Colonic mucosa (tissue), 4 donors: ENCODE results near the gene P2RY12. TPM values are rescaled to one million over a fixed set of nuclear protein-coding genes. Genes with fewer than 3 reads are reported as not detected.

Experiments used
- DNase-seq: peaks from one replicate; pipeline ENCODE4 v3.0.0-alpha.2; 2020
- H3K27ac ChIP-seq: fragments of 200-600 bp; one replicate; pipeline ENCODE4 v1.8.0; 2021
- H3K27me3 ChIP-seq: fragments of 200-600 bp; one replicate; pipeline ENCODE4 v1.8.0; 2021
- H3K36me3 ChIP-seq: fragments of 200-600 bp; one replicate; pipeline ENCODE4 v1.8.0; 2021
- H3K4me1 ChIP-seq: fragments of 200-600 bp; one replicate; pipeline ENCODE4 v1.8.0; 2021; ENCODE audit warnings: mild to moderate bottlenecking
- H3K4me3 ChIP-seq: fragments of 200-600 bp; one replicate; pipeline ENCODE4 v1.8.0; 2021
- H3K9ac ChIP-seq, 2 donors: one replicate each; pipeline ENCODE4 v1.7.0; 2013; ENCODE audit warnings: control low read depth in 2 of 2, low read depth in 2 of 2, low read length in 2 of 2
- H3K9me3 ChIP-seq: fragments of 200-600 bp; one replicate; pipeline ENCODE4 v1.8.0; 2021
- CTCF ChIP-seq: fragments of 200-600 bp; IDR thresholded peaks from one replicate; pipeline ENCODE4 v1.8.0; 2022; ENCODE audit warnings: antibody characterized with exemption, mild to moderate bottlenecking
- intact Hi-C: fragments of 100-400 bp; cut with DNase I; formaldehyde crosslinking; loops from one replicate; pipeline ENCODE4 v1.14.1; 2022
- total RNA-seq, 2 donors: library from RNA; stranded (reverse); fragmentation: NEBNext Ultra II Directional in 1 of 2; extraction: Animal tissue kit (Norgen Biotek cat#: 25700) in 1 of 2; gene quantifications; one replicate each; pipeline ENCODE4 v1.2.1, GENCODE V29; 2021
- donor health status: healthy.
- donor health status: DM: no; HTN: no; CAD: no.
- donor health status: DM: no; HTN: no; CAD: no.

P2RY12 gene
- total RNA-seq, 2 donors from 2014 or later = 0.17 to 0.72 TPM

- H3K27ac ChIP-seq = no peak within 1 kb of the TSS
- H3K27me3 ChIP-seq = no peaks in the 10 kb centered on the region
- no peaks in the 10 kb centered on the region for H3K9me3 ChIP-seq
- H3K4me1 ChIP-seq = no peaks in the 10 kb centered on the region
- no peak for DNase-seq
- intact Hi-C loops = no loop called here
- H3K4me3 ChIP-seq = no peak within 1 kb of the TSS
- TF ChIP-seq CTCF = no peak
- no peak within 1 kb of the TSS for H3K9ac ChIP-seq
- no peaks in the 10 kb centered on the region for H3K36me3 ChIP-seq
Measured at GRCh38 chr3:151316267-151316991, 68.1 kb downstream of the P2RY12 start, which contains the start of gene GPR87. Gene GPR87 (minus strand): TSS chr3:151316820. CDS start chr3:151300100, 16,720 bp downstream.

GRCh38 chr3:151315846-151316245 is 68.7 kb downstream of the P2RY12 start:
- intact Hi-C loops = no loop called here
- DNase-seq = no peak
- no peak for TF ChIP-seq CTCF
- H3K4me1 ChIP-seq = no peaks in the 10 kb centered on the region
- no peaks in the 10 kb centered on the region for H3K9me3 ChIP-seq
- no peak overlapping the region for H3K4me3 ChIP-seq
- no peak overlapping the region for H3K27ac ChIP-seq
- H3K36me3 ChIP-seq = no peaks in the 10 kb centered on the region
- no peak overlapping the region for H3K9ac ChIP-seq
- H3K27me3 ChIP-seq = no peaks in the 10 kb centered on the region

- no peak for TF ChIP-seq CTCF
- DNase-seq = no peak
- intact Hi-C loops = no loop called here
- Histone ChIP-seq H3K36me3 (no peaks in the 10 kb centered on the region), H3K4me1 (no peaks in the 10 kb centered on the region), H3K9me3 (no peaks in the 10 kb centered on the region), H3K27me3 (no peaks in the 10 kb centered on the region), H3K9ac (no peak overlapping the region), H3K4me3 (no peak overlapping the region), H3K27ac (no peak overlapping the region)
Measured at GRCh38 chr3:151315136-151315535, 69.4 kb downstream of the P2RY12 start.

- H3K4me1 ChIP-seq = no peaks in the 10 kb centered on the region
- no peak overlapping the region for H3K27ac ChIP-seq
- H3K9me3 ChIP-seq = no peaks in the 10 kb centered on the region
- no peaks in the 10 kb centered on the region for H3K36me3 ChIP-seq
- H3K9ac ChIP-seq = no peak overlapping the region
- no peaks in the 10 kb centered on the region for H3K27me3 ChIP-seq
- intact Hi-C loops = no loop called here
- TF ChIP-seq CTCF = no peak
- no peak overlapping the region for H3K4me3 ChIP-seq
- DNase-seq = no peak
Measured at GRCh38 chr3:151314593-151314992, 70.0 kb downstream of the P2RY12 start.

GRCh38 chr3:151314137-151314536 is 70.4 kb downstream of the P2RY12 start:
- no peak for DNase-seq
- H3K4me1 ChIP-seq = no peaks in the 10 kb centered on the region
- H3K36me3 ChIP-seq = no peaks in the 10 kb centered on the region
- H3K27me3 ChIP-seq = no peaks in the 10 kb centered on the region
- H3K4me3 ChIP-seq = no peak overlapping the region
- no peak overlapping the region for H3K9ac ChIP-seq
- no peak for TF ChIP-seq CTCF
- H3K9me3 ChIP-seq = no peaks in the 10 kb centered on the region
- H3K27ac ChIP-seq = no peak overlapping the region
- intact Hi-C loops = no loop called here
